Smooth muscle cell (in vitro differentiated cells): Measurements from ENCODE around the gene SSH2. TPM values are rescaled to one million over a fixed set of nuclear protein-coding genes. Genes with fewer than 3 reads are reported as not detected.

Experiments used
- DNase-seq: peaks from one replicate; lab custom pipeline; 2025; ENCODE audit not compliant: unreplicated experiment; lab: John Stamatoyannopoulos, UW
- H2AFZ ChIP-seq: fragments of 200-600 bp; sonication (generic); 2 replicates; pipeline ENCODE4 v1.6.0; 2016; ENCODE audit warnings: antibody characterized with exemption, low read depth, mild to moderate bottlenecking
- H3F3A ChIP-seq: fragments of 200-600 bp; sonication (generic); 2 replicates; pipeline ENCODE4 v1.6.0; 2017; ENCODE audit warnings: antibody characterized with exemption, low read depth
- H3K27ac ChIP-seq: fragments of 200-600 bp; sonication (generic); 2 replicates; pipeline ENCODE4 v1.5.1; 2016; ENCODE audit warnings: low read depth, mild to moderate bottlenecking
- H3K27me3 ChIP-seq: fragments of 200-600 bp; sonication (generic); 2 replicates; pipeline ENCODE4 v1.6.1; 2016; ENCODE audit warnings: low read depth, mild to moderate bottlenecking
- H3K36me3 ChIP-seq: fragments of 200-600 bp; sonication (generic); 2 replicates; pipeline ENCODE4 v1.5.1; 2016; ENCODE audit warnings: low read depth
- H3K4me1 ChIP-seq: fragments of 200-600 bp; sonication (generic); 2 replicates; pipeline ENCODE4 v1.5.1; 2016; ENCODE audit warnings: low read depth
- H3K4me2 ChIP-seq: fragments of 200-600 bp; sonication (generic); 2 replicates; pipeline ENCODE4 v1.6.0; 2016; ENCODE audit warnings: mild to moderate bottlenecking
- H3K4me3 ChIP-seq: fragments of 200-600 bp; sonication (generic); 2 replicates; pipeline ENCODE4 v1.5.1; 2016; ENCODE audit warnings: mild to moderate bottlenecking
- H3K79me2 ChIP-seq: fragments of 200-600 bp; sonication (generic); 2 replicates; pipeline ENCODE4 v1.6.0; 2016; ENCODE audit warnings: low read depth, mild to moderate bottlenecking
- H3K9ac ChIP-seq: fragments of 200-600 bp; sonication (generic); 2 replicates; pipeline ENCODE4 v1.6.0; 2016; ENCODE audit warnings: low read depth
- H3K9me3 ChIP-seq: fragments of 200-600 bp; sonication (generic); replicated peaks from 2 replicates; pipeline ENCODE4 v1.5.1; 2016; ENCODE audit warnings: low read depth
- H4K20me1 ChIP-seq: fragments of 200-600 bp; sonication (generic); 2 replicates; pipeline ENCODE4 v1.6.0; 2016; ENCODE audit warnings: low read depth
- CTCF ChIP-seq: fragments of 200-600 bp; sonication (generic); IDR thresholded peaks from 2 replicates; pipeline ENCODE4 v1.5.1; 2017; ENCODE audit warnings: borderline replicate concordance, mild to moderate bottlenecking, antibody characterized with exemption; ENCODE audit not compliant: insufficient read depth, poor library complexity, severe bottlenecking
- WGBS: methylation state at CpG from one replicate; pipeline ENCODE4 v1.1.7; 2016; ENCODE audit warnings: low lambda C conversion rate; 5-methylcytosine and 5-hydroxymethylcytosine counted together
- polyA plus RNA-seq: library from polyadenylated mRNA; unstranded; fragments of >200 nt; fragmentation: Nextera tagmentation; extraction: Ambion mirVana; gene quantifications from 2 replicates; pipeline ENCODE4 v1.2.1, GENCODE V29; 2016
- total RNA-seq: library from RNA; depleted of rRNA; stranded (reverse); fragments of >200 nt; gene quantifications from 2 replicates; pipeline ENCODE4 v1.2.3, GENCODE V29; 2014

Gene SSH2
- total and polyA plus RNA-seq, 2 experiments from 2014 or later: 9.7 to 10.4 TPM

DNA sequence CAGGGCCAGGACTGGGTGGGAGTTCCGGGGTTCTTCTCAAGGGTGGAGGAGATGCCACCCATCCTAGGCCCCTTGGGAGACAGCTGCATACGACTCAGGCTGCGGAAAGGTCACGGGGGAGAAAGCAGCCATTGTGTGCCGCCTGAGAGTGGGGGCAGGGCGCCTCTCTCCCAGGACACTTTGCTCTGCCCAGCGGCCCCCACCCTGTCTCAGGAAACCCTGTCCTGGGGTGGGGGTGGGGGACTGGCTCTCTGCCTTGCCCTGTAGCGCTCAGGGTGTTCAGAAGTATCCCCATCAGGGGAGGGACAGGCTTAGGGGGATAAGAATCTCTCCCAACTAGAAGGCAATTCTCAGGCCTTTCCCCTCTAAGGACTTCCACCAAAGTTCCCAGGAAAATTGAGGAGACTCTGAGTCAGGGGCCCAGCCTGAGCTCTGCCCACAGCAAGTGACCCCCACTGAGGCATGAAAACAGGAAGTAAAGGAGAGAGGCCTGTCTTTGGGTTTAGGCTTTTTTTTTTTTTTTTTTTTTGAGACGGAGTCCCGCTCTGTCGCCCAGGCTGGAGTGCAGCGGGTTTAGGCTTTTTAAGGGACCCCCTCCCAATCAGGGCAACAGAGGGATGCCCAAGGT lies 345.5 kb downstream of the SSH2 start:
- peaks cover 69% of the 10 kb centered on the region for H4K20me1 ChIP-seq
- 74% methylated on average over 12 of the region's 12 CpGs for WGBS
- no peaks in the 10 kb centered on the region for H3K9me3 ChIP-seq
- no peak overlapping the region for H3K4me3 ChIP-seq
- peaks cover 47% of the 10 kb centered on the region for H3K79me2 ChIP-seq
- no peaks in the 10 kb centered on the region for H3K27me3 ChIP-seq
- no peaks in the 10 kb centered on the region for H3F3A ChIP-seq
- TF ChIP-seq CTCF: no peak
- DNase-seq: no peak
- no peaks in the 10 kb centered on the region for H3K36me3 ChIP-seq
- H3K27ac ChIP-seq: no peak overlapping the region
- H3K9ac ChIP-seq: no peak overlapping the region
- no peak overlapping the region for H2AFZ ChIP-seq
- peaks cover 29% of the 10 kb centered on the region for H3K4me1 ChIP-seq
- no peak overlapping the region for H3K4me2 ChIP-seq

- H3K4me1 ChIP-seq: peaks cover 29% of the 10 kb centered on the region
- H2AFZ ChIP-seq: no peak overlapping the region
- H3F3A ChIP-seq: no peaks in the 10 kb centered on the region
- H3K4me2 ChIP-seq: no peak overlapping the region
- no peak overlapping the region for H3K9ac ChIP-seq
- no peaks in the 10 kb centered on the region for H3K9me3 ChIP-seq
- H3K27me3 ChIP-seq: no peaks in the 10 kb centered on the region
- H3K36me3 ChIP-seq: no peaks in the 10 kb centered on the region
- DNase-seq: no peak
- peaks cover 64% of the 10 kb centered on the region for H4K20me1 ChIP-seq
- TF ChIP-seq CTCF: no peak
- peaks cover 44% of the 10 kb centered on the region for H3K79me2 ChIP-seq
- 94% methylated on average over 16 of the region's 16 CpGs for WGBS
- no peak overlapping the region for H3K4me3 ChIP-seq
- H3K27ac ChIP-seq: no peak overlapping the region
Measured at GRCh38 chr17:29583324-29584248, 346.4 kb downstream of the SSH2 start.

- Histone ChIP-seq H3K4me3 (no peak overlapping the region), H3K27me3 (no peaks in the 10 kb centered on the region), H3K36me3 (no peaks in the 10 kb centered on the region), H3K4me1 (peaks cover 21% of the 10 kb centered on the region), H3K9ac (no peak overlapping the region), H3K27ac (no peak overlapping the region), H2AFZ (no peak overlapping the region), H3K79me2 (peaks cover 36% of the 10 kb centered on the region), H4K20me1 (peaks cover 56% of the 10 kb centered on the region), H3K4me2 (no peak overlapping the region), H3F3A (no peaks in the 10 kb centered on the region), H3K9me3 (no peaks in the 10 kb centered on the region)
- 97% methylated on average over 13 of the region's 13 CpGs for WGBS
- no peak for DNase-seq
- no peak for TF ChIP-seq CTCF
Measured at GRCh38 chr17:29582772-29583171, 347.3 kb downstream of the SSH2 start.
